Nucleus accumbens (tissue), 56 donors: ENCODE measurements around the gene ALDH2.
"Not testable (repeated sequence)": the region's sequence is repeated elsewhere in the genome, so short reads cannot be mapped to it uniquely, and the experiment has no call there.

ENCODE experiments used
- DNase-seq, 56 donors: peaks; one replicate each; lab custom pipeline; 2025; lab: John Stamatoyannopoulos, UW

The ALDH2 gene

GRCh38 chr12:111781085-111781658, 14.4 kb downstream of the ALDH2 start:
- no peak for DNase-seq

GRCh38 chr12:111783046-111783445, 16.3 kb downstream of the ALDH2 start:
- no peak for DNase-seq

- DNase-seq = no peak
Observed at GRCh38 chr12:111784953-111785352, 18.2 kb downstream of the ALDH2 start.

- no peak for DNase-seq
Observed at GRCh38 chr12:111785651-111786050, 18.9 kb downstream of the ALDH2 start.

GRCh38 chr12:111788178-111788654, 21.5 kb downstream of the ALDH2 start:
- DNase-seq = peak in 14 of 56 donors; percentile 1 to 41 (median 16)

- no peak for DNase-seq
Observed at GRCh38 chr12:111789779-111790178, 23.0 kb downstream of the ALDH2 start.

- no peak for DNase-seq
Observed at GRCh38 chr12:111791507-111791906, 24.8 kb downstream of the ALDH2 start.

- DNase-seq = no peak
Observed at GRCh38 chr12:111792155-111792855, 25.6 kb downstream of the ALDH2 start.

GRCh38 chr12:111792856-111793235, 26.1 kb downstream of the ALDH2 start:
- DNase-seq = no peak

- DNase-seq = no peak
Observed at GRCh38 chr12:111798182-111798581, 31.4 kb downstream of the ALDH2 start.

GRCh38 chr12:111799758-111800157, 33.0 kb downstream of the ALDH2 start:
- no peak for DNase-seq

GRCh38 chr12:111803038-111803626, 36.4 kb downstream of the ALDH2 start:
- DNase-seq = no peak

- no peak for DNase-seq
Observed at GRCh38 chr12:111803851-111804250, 37.1 kb downstream of the ALDH2 start.

GRCh38 chr12:111806304-111806703, 39.6 kb downstream of the ALDH2 start:
- DNase-seq = no peak

GRCh38 chr12:111807232-111807631, 40.5 kb downstream of the ALDH2 start:
- DNase-seq = no peak

GRCh38 chr12:111812881-111813741, 46.4 kb downstream of the ALDH2 start:
- DNase-seq = peak in 52 of 56 donors; percentile 1 to 85 (median 48)

GRCh38 chr12:111816065-111816615, 49.4 kb downstream of the ALDH2 start:
- DNase-seq = no peak

GRCh38 chr12:111816898-111817297, 50.2 kb downstream of the ALDH2 start:
- DNase-seq = not testable (repeated sequence)

GRCh38 chr12:111818340-111818739, 51.6 kb downstream of the ALDH2 start:
- DNase-seq = no peak
